ENCODE data around the gene AUTS2.

DNA sequence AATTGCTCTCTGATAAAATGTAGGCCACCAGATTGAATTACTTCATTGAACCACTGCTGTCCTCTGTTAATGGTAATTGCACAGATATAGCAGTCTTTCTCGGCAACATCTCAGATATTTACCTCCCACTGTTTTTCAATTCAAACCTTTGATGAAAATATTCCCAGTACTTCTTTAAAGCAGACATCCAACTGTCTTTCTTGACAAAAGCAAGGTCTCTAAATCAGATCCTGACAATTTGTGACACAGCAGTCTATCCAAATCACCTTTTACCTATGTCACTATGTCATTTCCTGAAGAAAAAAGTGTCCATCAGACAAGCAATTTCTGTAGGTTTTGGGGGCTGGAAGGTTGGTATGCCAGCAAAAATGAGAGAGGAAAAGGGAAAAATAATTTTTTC is 555.7 kb downstream of the AUTS2 start:
- TF ChIP-seq, protein P1, sequence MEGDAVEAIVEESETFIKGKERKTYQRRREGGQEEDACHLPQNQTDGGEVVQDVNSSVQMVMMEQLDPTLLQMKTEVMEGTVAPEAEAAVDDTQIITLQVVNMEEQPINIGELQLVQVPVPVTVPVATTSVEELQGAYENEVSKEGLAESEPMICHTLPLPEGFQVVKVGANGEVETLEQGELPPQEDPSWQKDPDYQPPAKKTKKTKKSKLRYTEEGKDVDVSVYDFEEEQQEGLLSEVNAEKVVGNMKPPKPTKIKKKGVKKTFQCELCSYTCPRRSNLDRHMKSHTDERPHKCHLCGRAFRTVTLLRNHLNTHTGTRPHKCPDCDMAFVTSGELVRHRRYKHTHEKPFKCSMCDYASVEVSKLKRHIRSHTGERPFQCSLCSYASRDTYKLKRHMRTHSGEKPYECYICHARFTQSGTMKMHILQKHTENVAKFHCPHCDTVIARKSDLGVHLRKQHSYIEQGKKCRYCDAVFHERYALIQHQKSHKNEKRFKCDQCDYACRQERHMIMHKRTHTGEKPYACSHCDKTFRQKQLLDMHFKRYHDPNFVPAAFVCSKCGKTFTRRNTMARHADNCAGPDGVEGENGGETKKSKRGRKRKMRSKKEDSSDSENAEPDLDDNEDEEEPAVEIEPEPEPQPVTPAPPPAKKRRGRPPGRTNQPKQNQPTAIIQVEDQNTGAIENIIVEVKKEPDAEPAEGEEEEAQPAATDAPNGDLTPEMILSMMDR (IDR thresholded peaks at IDR 0.05; ENCODE audit: low read length), result no peak
- no peak for TF ChIP-seq EZH2 (IDR thresholded peaks at IDR 0.05; ENCODE audit: borderline replicate concordance, low read length)

All from OCI-LY1 (cell line).